NAMALWA (cell line): ENCODE results near the gene PNPLA5.

Experiments used
- DNase-seq: peaks from one replicate; pipeline ENCODE4 v3.0.0-alpha.2; 2015; ENCODE audit warnings: low spot score

The PNPLA5 gene

DNA sequence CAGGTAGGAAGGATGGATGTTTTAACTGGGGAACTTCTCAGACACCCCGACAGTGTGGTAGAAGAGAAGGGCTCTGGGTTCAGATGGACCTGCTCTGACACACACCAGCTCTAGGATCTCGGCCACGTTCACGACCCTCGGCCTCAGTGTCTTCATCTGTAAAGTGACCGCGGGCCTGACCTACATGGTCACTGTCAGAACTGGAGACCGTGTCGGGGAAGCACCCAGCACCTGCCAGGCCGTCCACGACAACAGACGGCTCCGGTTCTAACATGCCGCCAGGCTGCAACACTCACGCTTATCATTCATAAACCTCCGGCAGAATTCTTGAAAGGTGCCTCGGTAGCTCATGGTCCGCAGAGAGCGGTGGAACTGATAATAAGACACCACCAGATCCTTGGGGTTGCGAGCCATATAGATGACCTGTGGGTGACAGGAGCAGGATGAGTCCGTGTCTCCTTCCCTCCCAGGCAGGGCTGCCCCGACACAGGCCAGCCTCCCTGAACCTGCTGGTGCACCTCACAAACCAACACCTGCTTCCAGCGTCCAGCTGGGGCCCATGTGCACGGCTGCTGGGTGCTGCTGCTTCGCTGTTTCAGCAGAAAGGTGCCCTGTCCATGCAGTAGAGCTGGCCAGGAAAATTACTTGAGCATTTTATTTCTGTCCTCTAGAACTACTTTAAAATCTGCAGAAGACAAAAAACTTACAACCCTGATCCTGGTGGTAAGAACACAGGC lies 53.1 kb downstream of the PNPLA5 start:
- DNase-seq = no peak

DNA sequence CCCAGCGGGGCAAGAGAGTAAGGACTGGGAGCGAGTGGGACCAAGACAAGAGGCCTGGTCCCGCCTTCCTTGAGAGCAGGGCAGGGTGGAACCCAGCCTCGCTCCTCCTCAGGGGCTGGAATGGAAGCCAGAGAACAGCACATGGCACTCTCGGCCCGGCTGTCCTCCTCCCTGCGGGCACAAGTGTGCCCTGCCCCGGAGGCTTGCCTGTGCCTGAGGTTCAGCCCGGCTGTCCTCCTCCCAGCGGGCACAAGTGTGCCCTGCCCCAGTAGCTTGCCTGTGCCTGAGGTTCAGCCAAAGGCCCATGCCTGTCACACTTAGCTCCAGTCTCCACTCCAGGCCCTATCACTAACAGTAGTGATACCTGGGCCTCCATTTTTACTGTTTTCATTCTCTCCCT lies 53.7 kb downstream of the PNPLA5 start:
- DNase-seq = no peak

DNA sequence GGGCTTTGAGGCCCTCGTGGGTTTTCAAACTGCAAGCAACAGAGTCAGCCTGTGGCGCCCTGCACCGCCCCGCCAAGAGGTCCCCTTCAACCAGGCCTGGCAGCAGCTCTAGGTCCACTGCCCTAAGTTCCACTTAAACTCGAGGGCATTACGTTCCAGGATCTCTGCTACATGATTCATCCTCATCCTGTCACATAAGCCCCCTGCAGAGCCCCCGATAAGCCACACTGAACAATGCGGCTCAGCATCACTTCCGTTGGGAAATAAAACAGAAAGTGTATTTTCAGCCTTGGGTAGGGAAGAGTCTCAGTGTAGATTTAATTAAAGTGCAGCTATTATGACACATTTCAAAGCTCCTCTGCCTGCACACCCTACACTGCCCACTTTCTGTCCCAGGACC lies 54.1 kb downstream of the PNPLA5 start:
- no peak for DNase-seq

- no peak for DNase-seq
These were observed 56.1 kb downstream of the PNPLA5 start for GRCh38 chr22:43835736-43836135.

DNA sequence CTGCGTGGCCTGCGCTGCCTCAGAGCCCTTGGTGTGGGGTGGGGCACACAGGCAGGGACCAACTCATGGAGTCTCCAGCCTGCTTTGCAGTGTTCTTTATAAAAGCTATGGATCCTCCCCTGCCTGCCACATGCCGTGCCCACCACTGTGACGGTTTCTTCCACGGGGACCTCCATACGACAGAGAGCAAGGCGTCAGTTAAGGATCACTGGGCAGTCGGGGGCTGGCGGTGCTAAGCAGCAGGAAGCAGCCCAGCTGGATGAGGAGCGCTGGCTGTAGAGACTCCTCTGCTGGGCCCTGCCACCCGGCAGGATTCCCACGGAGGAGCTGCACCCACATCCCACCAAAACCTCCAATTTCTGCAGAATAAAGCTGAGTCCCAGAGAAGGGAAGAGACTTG lies 56.6 kb downstream of the PNPLA5 start:
- no peak for DNase-seq

- DNase-seq = no peak
These were observed 58.2 kb downstream of the PNPLA5 start for GRCh38 chr22:43833286-43834240.

DNA sequence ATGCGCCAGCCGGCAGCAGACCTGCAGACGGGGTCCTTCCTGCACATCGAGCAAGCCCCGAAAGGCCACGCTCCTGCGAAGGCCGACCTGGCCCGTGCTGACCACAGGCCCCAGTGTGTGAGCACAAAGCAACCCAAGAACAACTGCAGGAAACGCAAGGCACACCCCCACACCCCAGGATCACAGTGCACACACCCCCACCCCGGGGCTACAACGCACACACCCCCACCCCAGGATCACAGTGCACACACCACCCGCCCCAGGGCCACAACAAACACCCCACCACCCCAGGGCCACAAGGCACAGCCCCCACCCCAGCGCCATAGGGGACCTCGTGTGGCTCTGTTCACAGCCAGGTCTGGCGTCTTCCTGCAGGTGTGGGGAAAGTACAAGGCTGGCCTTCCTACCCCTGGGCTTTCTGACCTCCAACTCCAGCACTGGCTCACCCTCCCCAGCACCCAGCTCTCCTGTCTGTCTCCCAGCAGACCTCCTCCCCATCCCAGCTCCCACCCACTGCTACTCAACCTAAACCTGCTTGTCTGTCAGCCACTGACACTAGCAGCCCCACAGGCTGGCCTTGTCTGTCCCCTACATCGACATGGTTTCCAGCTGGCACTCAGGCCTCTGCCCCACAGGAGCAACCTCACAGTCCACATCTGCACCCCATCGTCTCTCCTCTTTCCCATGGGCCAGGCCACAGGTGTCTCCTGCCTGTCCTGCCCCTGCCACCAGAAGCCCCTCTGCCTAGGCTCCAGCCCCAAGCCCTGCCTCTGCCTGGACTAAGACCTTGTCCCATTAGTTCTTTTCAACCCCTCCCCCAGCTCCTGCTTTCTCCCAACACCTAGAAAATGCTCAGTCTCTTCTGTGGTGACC lies 59.2 kb downstream of the PNPLA5 start:
- no peak for DNase-seq

GRCh38 chr22:43831561-43832392 lies 60.0 kb downstream of the PNPLA5 start:
- DNase-seq = no peak

DNA sequence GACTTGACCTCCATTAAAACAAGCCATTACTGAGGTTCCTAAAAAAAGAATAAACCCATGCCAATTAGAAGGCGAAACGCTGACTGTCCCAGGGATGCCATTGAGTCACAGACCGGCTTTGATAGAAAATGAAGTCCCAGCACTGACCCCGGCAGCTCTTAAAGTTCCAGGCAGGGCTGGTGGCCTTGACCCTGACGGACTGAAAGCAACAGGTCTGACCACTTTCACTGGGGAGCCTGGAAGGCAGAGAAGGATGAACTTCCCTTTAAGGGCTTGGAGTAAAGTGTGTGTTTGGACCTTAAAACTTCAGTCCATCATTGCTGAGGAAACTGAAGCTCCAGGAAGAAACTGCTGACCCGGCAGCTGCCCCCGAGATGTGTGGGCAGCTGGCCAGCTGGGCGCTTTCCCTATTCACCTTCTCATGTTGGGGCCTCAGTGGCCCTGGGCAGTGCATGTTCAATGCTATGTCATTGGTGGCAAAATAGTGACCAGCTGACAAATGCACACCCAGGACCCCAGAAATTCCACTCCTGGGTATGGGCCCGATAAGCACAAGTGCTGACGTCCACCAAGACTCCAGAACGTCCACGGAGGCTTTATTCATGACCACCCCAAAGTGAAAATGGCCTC lies 60.8 kb downstream of the PNPLA5 start:
- DNase-seq = no peak

DNA sequence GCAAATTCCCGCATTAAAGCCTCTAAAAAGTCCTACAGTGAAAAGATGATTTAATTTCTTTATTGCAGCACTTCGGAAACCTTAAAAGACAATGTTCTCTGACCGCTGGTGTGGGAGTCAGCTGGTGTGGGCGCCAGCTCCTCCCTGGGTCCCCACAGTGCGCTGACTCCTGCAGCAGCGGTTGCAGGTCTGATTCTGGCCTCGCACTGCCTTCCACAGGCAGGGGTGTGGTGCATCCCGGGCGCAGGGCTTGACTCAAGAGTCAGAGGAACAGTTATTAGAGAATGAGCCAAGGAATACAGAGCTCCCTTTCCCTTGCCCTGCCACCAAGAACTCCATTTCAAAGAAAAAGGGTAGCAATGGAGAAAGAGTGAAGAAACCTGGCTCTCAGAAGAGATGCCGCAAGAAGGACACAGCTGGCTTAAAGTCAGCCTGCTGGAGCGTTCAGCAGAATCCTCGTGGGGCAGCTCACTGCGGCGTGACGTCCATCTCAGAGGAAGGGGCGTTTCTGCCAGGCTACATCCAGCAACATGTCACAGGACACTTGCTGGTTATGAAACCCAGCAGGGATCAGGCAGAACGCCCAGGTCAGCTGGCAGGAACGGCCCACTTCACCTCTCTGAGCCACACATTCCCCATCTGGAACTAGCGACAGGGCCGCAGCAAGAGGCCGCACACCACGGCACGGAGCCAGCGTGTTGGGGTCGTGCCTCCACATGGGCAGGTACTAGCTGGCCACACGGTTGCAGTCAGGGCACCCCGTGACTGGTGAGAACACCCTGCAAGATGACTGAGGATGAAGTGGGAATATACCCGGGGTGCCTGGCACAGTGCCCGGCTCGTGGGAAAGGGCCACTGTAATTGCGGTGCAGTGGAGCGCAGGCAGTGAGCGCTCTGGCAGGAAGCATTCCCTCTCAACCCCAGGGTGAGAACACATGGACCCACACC lies 61.6 kb downstream of the PNPLA5 start:
- no peak for DNase-seq
